Measurements from ENCODE around the gene PDCD5.

The PDCD5 gene

GRCh38 chr19:32567486-32567885 is 13.5 kb upstream of the PDCD5 start:
- no peaks in the 10 kb centered on the region for H3K9me3 ChIP-seq (ENCODE audit: control insufficient read depth, insufficient read depth, low read depth, low read length)
- ChIA-PET POLR2A (no interaction called here), CTCF (interaction anchor here (0.6 to 2.6 kb wide), 6 partner anchors 13 to 343 kb away, joined by 3 to 23 read pairs (median 3); no protein-coding TSS in a partner anchor)
- no peak for TF ChIP-seq ZNF24 (tag by site-specific recombination; IDR thresholded peaks at IDR 0.05)
- no peak for TF ChIP-seq ZNF26 (tag by site-specific recombination; IDR thresholded peaks at IDR 0.05)
- TF ChIP-seq FEZF1 (tag by site-specific recombination; IDR thresholded peaks at IDR 0.05): no peak
- TF ChIP-seq ZNF473 (tag by site-specific recombination; IDR thresholded peaks at IDR 0.05): no peak
- TF ChIP-seq OSR2 (tag by site-specific recombination; IDR thresholded peaks at IDR 0.05): no peak
- no peak for TF ChIP-seq KLF1 (tag by site-specific recombination; IDR thresholded peaks at IDR 0.05)
- TF ChIP-seq ZNF223 (tag by site-specific recombination; IDR thresholded peaks at IDR 0.05): no peak
- no peak for TF ChIP-seq ZNF518A (tag by site-specific recombination; conservative IDR thresholded peaks at IDR 0.05; ENCODE audit: low read depth)
- no peak for TF ChIP-seq PRDM1 (tag by site-specific recombination; IDR thresholded peaks at IDR 0.05)
- TF ChIP-seq GFI1B (tag by site-specific recombination; IDR thresholded peaks at IDR 0.05): no peak
- TF ChIP-seq PRDM4 (tag by site-specific recombination; IDR thresholded peaks at IDR 0.05): no peak
- TF ChIP-seq ZNF423 (tag by site-specific recombination; IDR thresholded peaks at IDR 0.05): no peak
- TF ChIP-seq BCL6B (tag by site-specific recombination; IDR thresholded peaks at IDR 0.05): no peak
- TF ChIP-seq SALL2 (tag by site-specific recombination; IDR thresholded peaks at IDR 0.05; ENCODE audit: borderline replicate concordance): no peak
- TF ChIP-seq ZNF335 (tag by site-specific recombination; conservative IDR thresholded peaks at IDR 0.05): no peak
- TF ChIP-seq ZNF501 (tag by site-specific recombination; IDR thresholded peaks at IDR 0.05): no peak
- TF ChIP-seq TSHZ1 (tag by site-specific recombination; IDR thresholded peaks at IDR 0.05; ENCODE audit: borderline replicate concordance): no peak
- TF ChIP-seq ZNF174 (tag by site-specific recombination; IDR thresholded peaks at IDR 0.05): no peak
- no peak for TF ChIP-seq PRDM6 (tag by site-specific recombination; IDR thresholded peaks at IDR 0.05)
- TF ChIP-seq ZNF184 (tag by site-specific recombination; IDR thresholded peaks at IDR 0.05): no peak
- H3K4me3 ChIP-seq (ENCODE audit: low read depth, low read length): no peak overlapping the region
- no peak overlapping the region for H3K27ac ChIP-seq (ENCODE audit: extremely low read depth, low read depth, low read length)
- H3K36me3 ChIP-seq (ENCODE audit: control insufficient read depth in 2 of 2, insufficient read depth in 1 of 2, low read length in 2 of 2): no peaks in the 10 kb centered on the region; a peak in 1 of 3 replicates
- peaks cover 2% of the 10 kb centered on the region; the same call in 1 of the 2 replicates for H3K4me1 ChIP-seq (ENCODE audit: control insufficient read depth, insufficient read depth, low read length)
